ENCODE data around the gene AP1S3.
"Not testable (repeated sequence)": the region's sequence is repeated elsewhere in the genome, so short reads cannot be mapped to it uniquely, and the experiment has no call there.

Gene AP1S3

DNA sequence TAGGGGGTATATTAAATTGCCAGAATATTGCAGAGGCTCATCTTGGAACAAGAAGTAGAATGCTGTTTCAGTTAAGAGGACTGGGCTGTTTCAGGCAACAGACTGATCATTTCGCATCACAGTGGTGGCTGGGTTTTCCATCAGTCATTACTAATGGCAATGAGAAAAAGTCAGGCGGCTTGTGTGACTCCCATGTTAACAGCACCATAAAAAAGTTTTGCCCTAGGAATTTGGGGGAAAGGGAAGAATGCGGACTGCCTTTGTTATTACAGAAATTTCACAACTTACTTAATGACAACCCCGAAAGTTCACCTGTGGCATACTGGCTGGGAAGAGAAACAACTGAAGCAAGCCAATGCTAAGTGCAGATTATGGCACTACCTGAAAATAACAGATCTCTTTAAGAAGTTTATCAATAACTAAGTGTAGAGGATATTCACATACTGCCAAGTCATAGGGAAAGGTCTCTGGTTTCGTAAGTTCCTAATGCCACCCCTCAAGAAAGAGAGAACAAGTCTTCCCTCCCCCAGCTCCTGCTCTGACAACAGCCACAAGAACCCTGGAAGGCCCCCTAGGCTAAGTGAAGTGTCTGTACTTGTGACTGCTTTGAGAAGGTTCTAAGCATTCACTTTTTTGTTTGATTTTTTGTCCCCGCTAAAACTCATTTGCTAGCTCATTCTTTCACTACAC is 40.5 kb upstream of the AP1S3 start:
- Histone ChIP-seq H3K27ac (ENCODE audit: low read depth, low read length, poor library complexity, severe bottlenecking) (no peak overlapping the region), H2AFZ (ENCODE audit: low read length) (no peak overlapping the region), H4K20me1 (ENCODE audit: insufficient read depth, low read length) (no peaks in the 10 kb centered on the region), H3K9ac (ENCODE audit: low read length) (no peak overlapping the region), H3K79me2 (ENCODE audit: insufficient read depth, low read length) (no peaks in the 10 kb centered on the region), H3K27me3 (ENCODE audit: insufficient read depth, low read length) (no peaks in the 10 kb centered on the region), H3K4me3 (ENCODE audit: low read depth, low read length, poor library complexity, severe bottlenecking) (no peak overlapping the region), H3K4me2 (ENCODE audit: low read length) (no peak overlapping the region), H3K4me1 (ENCODE audit: insufficient read depth, low read length, severe bottlenecking) (no peaks in the 10 kb centered on the region), H3F3A (ENCODE audit: insufficient read depth, low read length) (no peaks in the 10 kb centered on the region), H3K36me3 (ENCODE audit: insufficient read depth, low read length) (peaks cover 6% of the 10 kb centered on the region; the same call in 1 of the 2 replicates), H3K9me2 (ENCODE audit: low read depth, low read length) (no peaks in the 10 kb centered on the region), H3K9me3 (ENCODE audit: low read length) (no peaks in the 10 kb centered on the region)
- TF ChIP-seq, protein P1, sequence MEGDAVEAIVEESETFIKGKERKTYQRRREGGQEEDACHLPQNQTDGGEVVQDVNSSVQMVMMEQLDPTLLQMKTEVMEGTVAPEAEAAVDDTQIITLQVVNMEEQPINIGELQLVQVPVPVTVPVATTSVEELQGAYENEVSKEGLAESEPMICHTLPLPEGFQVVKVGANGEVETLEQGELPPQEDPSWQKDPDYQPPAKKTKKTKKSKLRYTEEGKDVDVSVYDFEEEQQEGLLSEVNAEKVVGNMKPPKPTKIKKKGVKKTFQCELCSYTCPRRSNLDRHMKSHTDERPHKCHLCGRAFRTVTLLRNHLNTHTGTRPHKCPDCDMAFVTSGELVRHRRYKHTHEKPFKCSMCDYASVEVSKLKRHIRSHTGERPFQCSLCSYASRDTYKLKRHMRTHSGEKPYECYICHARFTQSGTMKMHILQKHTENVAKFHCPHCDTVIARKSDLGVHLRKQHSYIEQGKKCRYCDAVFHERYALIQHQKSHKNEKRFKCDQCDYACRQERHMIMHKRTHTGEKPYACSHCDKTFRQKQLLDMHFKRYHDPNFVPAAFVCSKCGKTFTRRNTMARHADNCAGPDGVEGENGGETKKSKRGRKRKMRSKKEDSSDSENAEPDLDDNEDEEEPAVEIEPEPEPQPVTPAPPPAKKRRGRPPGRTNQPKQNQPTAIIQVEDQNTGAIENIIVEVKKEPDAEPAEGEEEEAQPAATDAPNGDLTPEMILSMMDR (IDR thresholded peaks at IDR 0.05; ENCODE audit: low read length): no peak
- no peak for TF ChIP-seq EZH2 (IDR thresholded peaks at IDR 0.05; ENCODE audit: borderline replicate concordance, low read length)

DNA sequence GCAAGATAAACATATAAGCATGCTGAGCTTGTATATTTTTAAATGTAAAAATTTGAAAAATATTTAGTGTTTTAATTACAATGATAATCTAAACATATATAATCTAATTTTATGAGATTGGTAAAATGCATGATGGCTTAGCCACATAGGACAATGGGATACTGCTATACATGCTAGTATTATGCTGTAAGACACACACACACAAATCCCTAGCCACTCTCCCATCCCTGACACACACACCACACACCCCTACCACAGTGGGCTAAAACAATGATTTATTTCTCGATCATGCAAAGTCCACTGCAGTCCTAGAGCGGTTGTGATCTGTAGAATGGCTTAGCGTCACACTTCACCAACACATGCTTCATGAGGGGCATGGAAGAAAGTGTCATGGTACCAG is 36.3 kb upstream of the AP1S3 start:
- Histone ChIP-seq H3K79me2 (ENCODE audit: insufficient read depth, low read length) (no peaks in the 10 kb centered on the region), H3K36me3 (ENCODE audit: insufficient read depth, low read length) (no peaks in the 10 kb centered on the region; the same call in 1 of the 2 replicates), H2AFZ (ENCODE audit: low read length) (no peak overlapping the region), H4K20me1 (ENCODE audit: insufficient read depth, low read length) (no peaks in the 10 kb centered on the region), H3K4me1 (ENCODE audit: insufficient read depth, low read length, severe bottlenecking) (no peaks in the 10 kb centered on the region), H3F3A (ENCODE audit: insufficient read depth, low read length) (no peaks in the 10 kb centered on the region), H3K27me3 (ENCODE audit: insufficient read depth, low read length) (no peaks in the 10 kb centered on the region), H3K4me2 (ENCODE audit: low read length) (no peak overlapping the region), H3K9me3 (ENCODE audit: low read length) (no peaks in the 10 kb centered on the region), H3K27ac (ENCODE audit: low read depth, low read length, poor library complexity, severe bottlenecking) (no peak overlapping the region), H3K9me2 (ENCODE audit: low read depth, low read length) (no peaks in the 10 kb centered on the region), H3K9ac (ENCODE audit: low read length) (no peak overlapping the region), H3K4me3 (ENCODE audit: low read depth, low read length, poor library complexity, severe bottlenecking) (no peak overlapping the region)
- TF ChIP-seq EZH2 (IDR thresholded peaks at IDR 0.05; ENCODE audit: borderline replicate concordance, low read length): no peak
- TF ChIP-seq, protein P1 (IDR thresholded peaks at IDR 0.05; ENCODE audit: low read length): no peak

DNA sequence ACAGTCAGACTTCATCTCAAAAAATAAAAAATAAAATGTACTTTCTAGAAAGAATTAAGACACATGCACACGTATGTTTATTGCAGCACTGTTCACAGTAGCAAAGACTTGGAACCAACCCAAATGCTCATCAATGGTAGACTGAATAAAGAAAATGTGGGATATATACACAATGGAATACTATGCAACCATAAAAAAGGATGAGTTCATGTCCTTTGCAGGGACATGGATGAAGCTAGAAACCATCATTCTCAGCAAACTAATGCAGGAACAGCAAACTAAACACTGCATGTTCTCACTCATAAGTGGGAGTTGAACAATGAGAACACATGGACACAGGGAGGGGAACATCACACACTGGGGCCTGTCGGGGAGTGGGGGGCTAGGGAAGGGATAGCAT is 35.4 kb upstream of the AP1S3 start:
- not testable (repeated sequence) for H3K4me2 ChIP-seq (ENCODE audit: low read length); H3F3A ChIP-seq (ENCODE audit: insufficient read depth, low read length); H3K27ac ChIP-seq (ENCODE audit: low read depth, low read length, poor library complexity, severe bottlenecking); H3K9ac ChIP-seq (ENCODE audit: low read length); H3K27me3 ChIP-seq (ENCODE audit: insufficient read depth, low read length); H3K4me3 ChIP-seq (ENCODE audit: low read depth, low read length, poor library complexity, severe bottlenecking); H3K79me2 ChIP-seq (ENCODE audit: insufficient read depth, low read length); H3K4me1 ChIP-seq (ENCODE audit: insufficient read depth, low read length, severe bottlenecking); H3K36me3 ChIP-seq (ENCODE audit: insufficient read depth, low read length); H3K9me2 ChIP-seq (ENCODE audit: low read depth, low read length); H2AFZ ChIP-seq (ENCODE audit: low read length); H3K9me3 ChIP-seq (ENCODE audit: low read length); H4K20me1 ChIP-seq (ENCODE audit: insufficient read depth, low read length)

DNA sequence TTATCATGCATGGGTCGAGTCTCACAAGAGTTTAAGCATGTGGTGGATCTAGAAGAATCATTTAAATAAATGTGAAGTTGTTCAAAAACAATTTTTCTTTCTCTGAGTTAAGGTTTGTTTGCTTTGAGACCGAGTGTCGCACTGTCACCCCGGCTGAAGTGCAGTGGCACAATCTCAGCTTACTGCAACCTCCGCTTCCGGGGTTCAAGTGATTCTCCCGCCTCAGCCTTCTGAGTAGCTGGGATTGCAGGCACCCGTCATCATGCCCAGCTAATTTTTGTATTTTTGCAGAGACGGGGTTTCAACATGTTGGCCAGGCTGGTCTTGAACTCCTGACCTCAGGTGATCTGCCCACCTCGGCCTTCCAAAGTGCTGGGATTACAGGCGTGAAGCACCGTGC is 34.3 kb upstream of the AP1S3 start:
- not testable (repeated sequence) for H3K4me2 ChIP-seq (ENCODE audit: low read length)

More for the DNA sequence above, 34.3 kb upstream of the AP1S3 start:
- not testable (repeated sequence) for H3K4me3 ChIP-seq (ENCODE audit: low read depth, low read length, poor library complexity, severe bottlenecking); H3K4me1 ChIP-seq (ENCODE audit: insufficient read depth, low read length, severe bottlenecking); H4K20me1 ChIP-seq (ENCODE audit: insufficient read depth, low read length); H2AFZ ChIP-seq (ENCODE audit: low read length); H3K27ac ChIP-seq (ENCODE audit: low read depth, low read length, poor library complexity, severe bottlenecking); H3K79me2 ChIP-seq (ENCODE audit: insufficient read depth, low read length); H3K36me3 ChIP-seq (ENCODE audit: insufficient read depth, low read length); H3K9me2 ChIP-seq (ENCODE audit: low read depth, low read length); H3K27me3 ChIP-seq (ENCODE audit: insufficient read depth, low read length); H3F3A ChIP-seq (ENCODE audit: insufficient read depth, low read length); H3K9ac ChIP-seq (ENCODE audit: low read length); H3K9me3 ChIP-seq (ENCODE audit: low read length)
